Measurements from ENCODE around the gene FAN1.

DNA sequence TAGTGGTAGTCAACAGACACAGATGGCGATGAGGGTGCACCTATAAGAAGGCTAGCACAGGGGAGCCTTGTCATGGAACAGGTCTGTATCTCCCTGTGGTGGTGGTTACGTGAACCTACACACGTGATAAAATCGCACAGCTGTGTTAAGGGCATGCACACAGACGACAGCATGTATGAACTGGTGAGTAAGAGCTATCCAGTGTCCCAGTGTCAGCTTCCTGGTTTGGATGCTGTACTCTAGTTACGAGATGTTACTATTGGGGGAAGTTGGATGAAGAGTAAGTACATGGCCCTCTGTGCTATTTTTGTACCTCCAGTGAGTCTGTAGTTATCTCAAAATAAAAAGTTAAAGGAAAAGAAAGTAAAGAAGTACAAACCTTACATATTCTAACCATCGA is 49.5 kb downstream of the FAN1 start:
- TF ChIP-seq EZH2 (IDR thresholded peaks at IDR 0.05) (no peak), EZH2phosphoT487 (IDR thresholded peaks at IDR 0.05) (no peak)
- TF ChIP-seq, protein P1, sequence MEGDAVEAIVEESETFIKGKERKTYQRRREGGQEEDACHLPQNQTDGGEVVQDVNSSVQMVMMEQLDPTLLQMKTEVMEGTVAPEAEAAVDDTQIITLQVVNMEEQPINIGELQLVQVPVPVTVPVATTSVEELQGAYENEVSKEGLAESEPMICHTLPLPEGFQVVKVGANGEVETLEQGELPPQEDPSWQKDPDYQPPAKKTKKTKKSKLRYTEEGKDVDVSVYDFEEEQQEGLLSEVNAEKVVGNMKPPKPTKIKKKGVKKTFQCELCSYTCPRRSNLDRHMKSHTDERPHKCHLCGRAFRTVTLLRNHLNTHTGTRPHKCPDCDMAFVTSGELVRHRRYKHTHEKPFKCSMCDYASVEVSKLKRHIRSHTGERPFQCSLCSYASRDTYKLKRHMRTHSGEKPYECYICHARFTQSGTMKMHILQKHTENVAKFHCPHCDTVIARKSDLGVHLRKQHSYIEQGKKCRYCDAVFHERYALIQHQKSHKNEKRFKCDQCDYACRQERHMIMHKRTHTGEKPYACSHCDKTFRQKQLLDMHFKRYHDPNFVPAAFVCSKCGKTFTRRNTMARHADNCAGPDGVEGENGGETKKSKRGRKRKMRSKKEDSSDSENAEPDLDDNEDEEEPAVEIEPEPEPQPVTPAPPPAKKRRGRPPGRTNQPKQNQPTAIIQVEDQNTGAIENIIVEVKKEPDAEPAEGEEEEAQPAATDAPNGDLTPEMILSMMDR (IDR thresholded peaks at IDR 0.05) = no peak

All from neural progenitor cell (in vitro differentiated cells).